ENCODE measurements around the gene SLC28A3.

DNA sequence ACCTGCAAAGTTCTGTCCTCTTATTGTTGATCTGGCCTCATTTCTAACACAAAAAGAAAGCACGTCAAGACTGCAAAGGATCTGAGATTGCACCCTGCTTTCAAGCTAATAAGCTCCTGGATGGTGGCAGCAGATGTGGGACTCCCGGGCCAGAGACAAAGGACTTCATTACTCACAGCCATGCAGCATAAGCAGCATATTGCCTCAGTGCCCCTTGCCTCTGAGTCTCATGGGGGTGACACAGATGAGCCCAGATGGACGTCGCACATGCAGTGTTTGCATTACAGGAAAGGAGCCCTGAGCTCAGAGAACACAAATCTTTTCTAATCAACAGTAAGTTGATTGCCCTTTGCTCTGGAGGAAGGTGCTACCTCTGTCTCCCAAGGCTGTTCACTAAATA is 105.0 kb downstream of the SLC28A3 start:
- TF ChIP-seq, protein P1, sequence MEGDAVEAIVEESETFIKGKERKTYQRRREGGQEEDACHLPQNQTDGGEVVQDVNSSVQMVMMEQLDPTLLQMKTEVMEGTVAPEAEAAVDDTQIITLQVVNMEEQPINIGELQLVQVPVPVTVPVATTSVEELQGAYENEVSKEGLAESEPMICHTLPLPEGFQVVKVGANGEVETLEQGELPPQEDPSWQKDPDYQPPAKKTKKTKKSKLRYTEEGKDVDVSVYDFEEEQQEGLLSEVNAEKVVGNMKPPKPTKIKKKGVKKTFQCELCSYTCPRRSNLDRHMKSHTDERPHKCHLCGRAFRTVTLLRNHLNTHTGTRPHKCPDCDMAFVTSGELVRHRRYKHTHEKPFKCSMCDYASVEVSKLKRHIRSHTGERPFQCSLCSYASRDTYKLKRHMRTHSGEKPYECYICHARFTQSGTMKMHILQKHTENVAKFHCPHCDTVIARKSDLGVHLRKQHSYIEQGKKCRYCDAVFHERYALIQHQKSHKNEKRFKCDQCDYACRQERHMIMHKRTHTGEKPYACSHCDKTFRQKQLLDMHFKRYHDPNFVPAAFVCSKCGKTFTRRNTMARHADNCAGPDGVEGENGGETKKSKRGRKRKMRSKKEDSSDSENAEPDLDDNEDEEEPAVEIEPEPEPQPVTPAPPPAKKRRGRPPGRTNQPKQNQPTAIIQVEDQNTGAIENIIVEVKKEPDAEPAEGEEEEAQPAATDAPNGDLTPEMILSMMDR (conservative IDR thresholded peaks at IDR 0.05; ENCODE audit: low read depth, low read length): no peak
- no peak for TF ChIP-seq EZH2 (IDR thresholded peaks at IDR 0.05; ENCODE audit: borderline replicate concordance, low read depth, low read length, poor library complexity, severe bottlenecking)
